ENCODE data around the gene ACSS2. TPM values are rescaled to one million over a fixed set of nuclear protein-coding genes. Genes with fewer than 3 reads are reported as not detected.
A peak's percentile ranks its signal among the peaks of the same experiment; 100 is the strongest.

ACSS2 gene
- total RNA-seq, 4 donors from 2014 or later: 58.9 to 114 (median 85.3) TPM

- Histone ChIP-seq H3K36me3 (peaks cover 34% of the 10 kb centered on the region), H3K4me3 (no peak overlapping the region), H3K27me3 (no peaks in the 10 kb centered on the region), H3K9me3 (no peaks in the 10 kb centered on the region), H3K27ac (no peak overlapping the region), H3K4me1 (peaks cover 22% of the 10 kb centered on the region)
- no peak for DNase-seq (ENCODE audit: low spot score in 2 of 2)
- TF ChIP-seq EP300 (IDR thresholded peaks at IDR 0.05): no peak
- no peak for TF ChIP-seq CTCF (IDR thresholded peaks at IDR 0.05)
- no peak for TF ChIP-seq POLR2AphosphoS5 (IDR thresholded peaks at IDR 0.05)
- no peak for TF ChIP-seq POLR2A (IDR thresholded peaks at IDR 0.05)
Observed at GRCh38 chr20:34920055-34920454, 43.6 kb downstream of the ACSS2 start.

- no peak for TF ChIP-seq POLR2AphosphoS5 (IDR thresholded peaks at IDR 0.05)
- no peak for TF ChIP-seq CTCF (IDR thresholded peaks at IDR 0.05)
- TF ChIP-seq POLR2A (IDR thresholded peaks at IDR 0.05): no peak
- TF ChIP-seq EP300 (IDR thresholded peaks at IDR 0.05): no peak
- Histone ChIP-seq H3K4me3 (no peak overlapping the region), H3K27ac (peak overlapping the region; percentile 4), H3K27me3 (no peaks in the 10 kb centered on the region), H3K36me3 (peaks cover 48% of the 10 kb centered on the region), H3K9me3 (no peaks in the 10 kb centered on the region), H3K4me1 (peaks cover 22% of the 10 kb centered on the region)
- WGBS: 78% methylated on average over 2 of the region's 3 CpGs
- no peak for DNase-seq (ENCODE audit: low spot score in 2 of 2)
Observed at GRCh38 chr20:34921436-34921835, 45.0 kb downstream of the ACSS2 start.

GRCh38 chr20:34922654-34923381 lies 46.4 kb downstream of the ACSS2 start:
- DNase-seq (ENCODE audit: low spot score in 2 of 2): no peak
- Histone ChIP-seq H3K36me3 (peaks cover 61% of the 10 kb centered on the region), H3K4me3 (no peak overlapping the region), H3K27ac (peak overlapping the region; percentile 61), H3K4me1 (peaks cover 25% of the 10 kb centered on the region), H3K27me3 (no peaks in the 10 kb centered on the region), H3K9me3 (no peaks in the 10 kb centered on the region)
- TF ChIP-seq POLR2AphosphoS5 (IDR thresholded peaks at IDR 0.05) (no peak), EP300 (IDR thresholded peaks at IDR 0.05) (no peak)
- 67% methylated on average over 5 of the region's 5 CpGs for WGBS

- TF ChIP-seq POLR2AphosphoS5 (IDR thresholded peaks at IDR 0.05) (no peak), CTCF (IDR thresholded peaks at IDR 0.05) (no peak), EP300 (IDR thresholded peaks at IDR 0.05) (no peak), POLR2A (IDR thresholded peaks at IDR 0.05) (no peak)
- H3K27me3 ChIP-seq: no peaks in the 10 kb centered on the region
- no peak overlapping the region for H3K4me3 ChIP-seq
- peaks cover 67% of the 10 kb centered on the region for H3K36me3 ChIP-seq
- no peak for DNase-seq (ENCODE audit: low spot score in 2 of 2)
- peaks cover 25% of the 10 kb centered on the region for H3K4me1 ChIP-seq
- WGBS: 97% methylated on average over 2 of the region's 2 CpGs
- no peak overlapping the region for H3K27ac ChIP-seq
- H3K9me3 ChIP-seq: no peaks in the 10 kb centered on the region
Observed at GRCh38 chr20:34923414-34923813, 47.0 kb downstream of the ACSS2 start.

GRCh38 chr20:34925341-34925740 lies 48.9 kb downstream of the ACSS2 start:
- DNase-seq (ENCODE audit: low spot score in 2 of 2): no peak
- Histone ChIP-seq H3K9me3 (no peaks in the 10 kb centered on the region), H3K36me3 (peaks cover 77% of the 10 kb centered on the region), H3K27me3 (no peaks in the 10 kb centered on the region), H3K4me1 (peaks cover 25% of the 10 kb centered on the region), H3K27ac (no peak overlapping the region), H3K4me3 (no peak overlapping the region)
- TF ChIP-seq POLR2A (IDR thresholded peaks at IDR 0.05) (no peak), CTCF (IDR thresholded peaks at IDR 0.05) (no peak), EP300 (IDR thresholded peaks at IDR 0.05) (no peak), POLR2AphosphoS5 (IDR thresholded peaks at IDR 0.05) (no peak)
- 95% methylated on average over 3 of the region's 3 CpGs for WGBS
